Measurements from ENCODE around the gene CDC14B.

DNA sequence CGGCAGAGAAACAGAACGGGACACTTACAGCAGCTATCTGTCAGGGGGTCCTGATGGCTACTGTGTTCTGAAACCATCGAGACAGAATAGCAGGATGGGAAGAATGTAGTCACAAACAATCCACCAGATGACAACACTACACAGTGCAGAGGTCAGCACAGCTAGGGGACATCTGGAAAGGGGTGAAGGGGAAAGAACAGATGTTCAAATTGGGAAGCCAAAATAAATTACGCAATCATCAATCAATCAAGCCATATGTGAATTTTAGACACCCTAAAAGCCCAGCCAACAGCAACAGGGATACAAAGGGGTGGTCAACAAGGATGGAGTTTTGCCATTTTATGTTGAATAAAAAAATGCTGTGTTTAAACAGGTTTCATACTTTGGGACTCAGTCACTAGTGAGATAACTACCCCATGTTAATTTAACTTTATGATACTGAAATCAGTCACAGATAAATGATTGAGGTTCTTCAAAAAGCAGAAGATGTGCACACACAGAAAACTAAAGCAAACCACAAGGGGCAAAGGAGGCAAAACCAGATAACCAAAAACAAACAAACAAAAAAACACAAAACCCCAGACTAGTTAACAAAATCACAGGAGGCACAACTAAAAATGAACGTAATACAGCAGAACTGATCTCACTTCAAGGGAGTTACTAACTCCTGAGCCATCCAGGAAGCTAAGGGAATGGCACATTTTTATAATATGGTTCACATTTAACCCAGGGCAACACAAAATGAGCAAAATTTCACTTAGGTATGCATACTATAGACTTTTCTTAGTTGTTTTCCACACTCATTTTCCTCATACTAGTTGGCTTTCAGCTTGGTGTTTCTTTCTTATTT lies 103.8 kb downstream of the CDC14B start:
- TF ChIP-seq CTCF (IDR thresholded peaks at IDR 0.05; ENCODE audit: low read length) (no peak), EZH2 (optimal IDR thresholded peaks at IDR 0.05; ENCODE audit: low read depth, low read length) (no peak), EZH2phosphoT487 (IDR thresholded peaks at IDR 0.05; ENCODE audit: low read length) (no peak)

Data from MM.1S (cell line).